Astrocyte (in vitro differentiated cells and primary cell): Measurements from ENCODE around the gene GSG1L. TPM values are rescaled to one million over a fixed set of nuclear protein-coding genes. Genes with fewer than 3 reads are reported as not detected.

Source experiments
- DNase-seq: peaks from one replicate; pipeline ENCODE4 v3.0.0-alpha.2; 2010; ENCODE audit warnings: low read depth
- FAIRE-seq: peaks from 2 replicates; lab custom pipeline; 2011; peaks lifted over from hg19 to GRCh38; lab: Jason Lieb, UNC
- H2AFZ ChIP-seq: 2 replicates; pipeline ENCODE4 v1.6.0; 2012; ENCODE audit warnings: low read depth, low read length, inconsistent platforms
- H3K27ac ChIP-seq: 2 replicates; pipeline ENCODE4 v1.5.1; 2011; ENCODE audit warnings: low read depth, low read length, inconsistent platforms
- H3K27me3 ChIP-seq: 2 replicates; pipeline ENCODE4 v1.6.0; 2011; ENCODE audit warnings: low read length, inconsistent platforms; ENCODE audit not compliant: insufficient read depth
- H3K36me3 ChIP-seq: 2 replicates; pipeline ENCODE4 v1.5.1; 2011; ENCODE audit warnings: low read length, inconsistent platforms; ENCODE audit not compliant: insufficient read depth
- H3K4me1 ChIP-seq: 2 replicates; pipeline ENCODE4 v1.5.1; 2011; ENCODE audit warnings: low read length, inconsistent platforms; ENCODE audit not compliant: insufficient read depth
- H3K4me2 ChIP-seq: 2 replicates; pipeline ENCODE4 v1.6.0; 2012; ENCODE audit warnings: low read length, inconsistent platforms
- H3K4me3 ChIP-seq: 2 replicates; pipeline ENCODE4 v1.5.1; 2011; ENCODE audit warnings: low read depth, mild to moderate bottlenecking, low read length, inconsistent platforms; ENCODE audit not compliant: insufficient read depth
- H3K79me2 ChIP-seq: 2 replicates; pipeline ENCODE4 v1.6.0; 2012; ENCODE audit warnings: mild to moderate bottlenecking, low read length, inconsistent platforms; ENCODE audit not compliant: insufficient read depth
- H3K9ac ChIP-seq: 2 replicates; pipeline ENCODE4 v1.6.0; 2012; ENCODE audit warnings: mild to moderate bottlenecking, low read length, inconsistent platforms
- H3K9me3 ChIP-seq: 2 replicates; pipeline ENCODE4 v1.5.1; 2012; ENCODE audit warnings: low read depth, mild to moderate bottlenecking, low read length, inconsistent platforms; ENCODE audit not compliant: insufficient read depth
- H4K20me1 ChIP-seq: 2 replicates; pipeline ENCODE4 v1.6.0; 2012; ENCODE audit warnings: low read length, inconsistent platforms; ENCODE audit not compliant: insufficient read depth
- H3K27ac Mint-ChIP-seq: one replicate; pipeline ENCODE4 v1.8.0; 2021; ENCODE audit warnings: mild to moderate bottlenecking, mixed read lengths; ENCODE audit not compliant: unreplicated experiment
- H3K27me3 Mint-ChIP-seq: one replicate; pipeline ENCODE4 v1.8.0; 2021; ENCODE audit warnings: low read depth, mixed read lengths; ENCODE audit not compliant: unreplicated experiment
- H3K36me3 Mint-ChIP-seq: one replicate; pipeline ENCODE4 v1.8.0; 2021; ENCODE audit warnings: low read depth, mixed read lengths; ENCODE audit not compliant: unreplicated experiment
- H3K4me1 Mint-ChIP-seq: one replicate; pipeline ENCODE4 v1.8.0; 2021; ENCODE audit warnings: low read depth, mixed read lengths; ENCODE audit not compliant: unreplicated experiment
- H3K4me3 Mint-ChIP-seq: one replicate; pipeline ENCODE4 v1.8.0; 2021; ENCODE audit warnings: mild to moderate bottlenecking, moderate library complexity, mixed read lengths; ENCODE audit not compliant: unreplicated experiment
- H3K9me3 Mint-ChIP-seq: one replicate; pipeline ENCODE4 v1.8.0; 2021; ENCODE audit warnings: mild to moderate bottlenecking, mixed read lengths; ENCODE audit not compliant: unreplicated experiment
- EZH2 ChIP-seq: IDR thresholded peaks from 2 replicates; pipeline ENCODE4 v1.6.1; 2012; ENCODE audit warnings: mild to moderate bottlenecking, low read length, inconsistent platforms; ENCODE audit not compliant: insufficient read depth
- total RNA-seq: library from RNA; stranded (reverse); gene quantifications from 2 replicates; pipeline ENCODE4 v1.2.1, GENCODE V29; 2021
- TF ChIP-seq, protein P1 (sequence below): IDR thresholded peaks from 2 replicates; pipeline ENCODE4 v1.5.1; 2011; ENCODE audit warnings: low read depth, mild to moderate bottlenecking, inconsistent platforms, low read length, moderate library complexity; ENCODE audit not compliant: insufficient read depth

Gene GSG1L
- total RNA-seq, 1 donor from 2014 or later, result not detected

DNA sequence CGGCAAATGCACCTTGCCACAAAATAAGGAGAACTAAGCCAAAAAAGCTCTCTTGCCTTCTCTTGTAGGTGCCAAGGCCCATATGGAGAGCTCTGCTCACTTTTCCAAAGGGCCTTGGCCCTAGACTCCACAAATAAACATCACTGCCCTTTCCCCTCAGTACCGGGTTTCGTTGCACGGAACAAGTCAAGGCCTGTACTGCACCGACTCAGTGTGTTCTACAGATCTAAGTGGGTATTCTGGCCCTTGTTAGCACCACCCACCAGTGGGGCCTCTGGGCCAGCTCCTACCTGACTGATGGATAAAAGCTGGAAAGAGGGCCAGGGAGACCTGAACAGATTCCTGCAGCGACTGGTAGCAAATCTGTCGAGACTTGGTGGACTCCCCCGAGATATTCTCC lies 43.7 kb upstream of the GSG1L start:
- no peak for DNase-seq
- Mint-ChIP-seq H3K36me3 (peaks cover 26% of the 10 kb centered on the region), H3K9me3 (no peaks in the 10 kb centered on the region), H3K4me1 (no peaks in the 10 kb centered on the region), H3K27ac (no peak overlapping the region), H3K4me3 (no peak overlapping the region), H3K27me3 (no peaks in the 10 kb centered on the region)
- Histone ChIP-seq H3K9ac (no peak overlapping the region), H4K20me1 (peaks cover 51% of the 10 kb centered on the region), H3K4me1 (no peaks in the 10 kb centered on the region), H3K9me3 (no peaks in the 10 kb centered on the region), H3K4me3 (no peak overlapping the region), H3K79me2 (peaks cover 16% of the 10 kb centered on the region), H3K27me3 (no peaks in the 10 kb centered on the region), H3K4me2 (no peak overlapping the region), H3K27ac (no peak overlapping the region), H2AFZ (no peak overlapping the region), H3K36me3 (peaks cover 55% of the 10 kb centered on the region)
- no peak for FAIRE-seq
- TF ChIP-seq EZH2, result no peak
- TF ChIP-seq, protein P1, sequence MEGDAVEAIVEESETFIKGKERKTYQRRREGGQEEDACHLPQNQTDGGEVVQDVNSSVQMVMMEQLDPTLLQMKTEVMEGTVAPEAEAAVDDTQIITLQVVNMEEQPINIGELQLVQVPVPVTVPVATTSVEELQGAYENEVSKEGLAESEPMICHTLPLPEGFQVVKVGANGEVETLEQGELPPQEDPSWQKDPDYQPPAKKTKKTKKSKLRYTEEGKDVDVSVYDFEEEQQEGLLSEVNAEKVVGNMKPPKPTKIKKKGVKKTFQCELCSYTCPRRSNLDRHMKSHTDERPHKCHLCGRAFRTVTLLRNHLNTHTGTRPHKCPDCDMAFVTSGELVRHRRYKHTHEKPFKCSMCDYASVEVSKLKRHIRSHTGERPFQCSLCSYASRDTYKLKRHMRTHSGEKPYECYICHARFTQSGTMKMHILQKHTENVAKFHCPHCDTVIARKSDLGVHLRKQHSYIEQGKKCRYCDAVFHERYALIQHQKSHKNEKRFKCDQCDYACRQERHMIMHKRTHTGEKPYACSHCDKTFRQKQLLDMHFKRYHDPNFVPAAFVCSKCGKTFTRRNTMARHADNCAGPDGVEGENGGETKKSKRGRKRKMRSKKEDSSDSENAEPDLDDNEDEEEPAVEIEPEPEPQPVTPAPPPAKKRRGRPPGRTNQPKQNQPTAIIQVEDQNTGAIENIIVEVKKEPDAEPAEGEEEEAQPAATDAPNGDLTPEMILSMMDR, result no peak

DNA sequence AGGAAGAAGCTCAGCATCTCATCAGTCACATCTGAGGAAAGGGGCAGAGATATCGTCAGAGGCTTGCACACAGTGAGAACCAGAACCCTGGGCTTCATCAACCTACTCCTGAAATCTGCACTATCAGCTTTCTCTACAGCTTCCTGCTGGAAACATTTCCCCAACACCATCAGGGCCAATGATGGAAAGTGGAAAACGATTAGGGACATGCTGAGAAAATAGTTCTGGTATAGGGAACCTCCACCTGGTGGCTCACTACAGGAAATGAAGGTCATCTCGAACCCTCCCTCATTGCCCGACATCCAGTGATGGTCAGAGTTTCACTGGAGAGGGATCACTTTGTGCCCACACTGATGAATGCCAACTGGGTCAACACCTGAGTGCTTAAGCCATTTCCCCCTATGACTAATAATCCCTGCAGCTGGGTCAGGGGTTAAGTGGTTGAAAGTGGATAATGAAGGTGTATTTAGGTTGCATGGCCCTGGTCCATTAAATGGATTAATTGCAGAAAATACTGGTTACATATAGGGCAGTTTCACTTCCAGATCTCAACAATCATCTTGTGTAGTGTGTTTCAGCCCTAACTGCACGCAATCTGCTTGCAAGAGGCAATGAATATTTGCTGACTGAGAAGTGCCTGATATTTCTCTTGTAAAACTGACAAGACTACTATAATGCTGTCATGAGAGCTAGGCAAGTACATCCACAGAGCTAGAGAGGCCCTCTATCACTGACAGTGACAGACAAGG lies 43.1 kb upstream of the GSG1L start:
- Mint-ChIP-seq H3K27ac (no peak overlapping the region), H3K4me3 (no peak overlapping the region), H3K27me3 (no peaks in the 10 kb centered on the region), H3K36me3 (peaks cover 30% of the 10 kb centered on the region), H3K4me1 (no peaks in the 10 kb centered on the region), H3K9me3 (no peaks in the 10 kb centered on the region)
- no peak overlapping the region for H3K4me3 ChIP-seq
- H3K79me2 ChIP-seq, result peaks cover 16% of the 10 kb centered on the region
- H3K4me1 ChIP-seq, result no peaks in the 10 kb centered on the region
- H3K27ac ChIP-seq, result no peak overlapping the region
- FAIRE-seq (no peak), DNase-seq (no peak)
- H4K20me1 ChIP-seq, result peaks cover 57% of the 10 kb centered on the region
- H3K9me3 ChIP-seq, result no peaks in the 10 kb centered on the region
- H2AFZ ChIP-seq, result no peak overlapping the region
- no peak overlapping the region for H3K4me2 ChIP-seq
- no peak overlapping the region for H3K9ac ChIP-seq
- H3K27me3 ChIP-seq, result no peaks in the 10 kb centered on the region
- peaks cover 60% of the 10 kb centered on the region for H3K36me3 ChIP-seq
- no peak for TF ChIP-seq EZH2
- TF ChIP-seq, protein P1, result no peak

DNA sequence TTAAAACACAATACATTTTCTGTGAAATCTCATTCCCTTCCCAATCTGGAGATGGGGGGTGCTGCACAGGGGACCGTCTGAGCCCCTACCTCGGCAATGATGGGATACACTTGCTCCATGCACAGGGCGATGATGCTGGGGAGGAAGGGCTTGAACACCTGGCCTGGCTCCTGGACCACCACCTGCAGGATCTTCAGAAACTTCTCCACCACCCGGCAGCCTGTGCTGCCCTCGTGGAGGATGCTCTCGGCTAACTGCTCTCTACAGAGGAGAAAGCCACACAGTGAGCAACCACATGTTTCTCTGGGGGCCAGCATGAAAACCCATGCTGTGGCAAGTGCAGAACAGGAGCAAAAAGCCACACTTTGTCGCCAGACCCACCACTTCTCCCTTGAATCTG lies 42.4 kb upstream of the GSG1L start:
- H4K20me1 ChIP-seq, result peaks cover 57% of the 10 kb centered on the region
- peaks cover 62% of the 10 kb centered on the region for H3K36me3 ChIP-seq
- FAIRE-seq, result no peak

More for the DNA sequence above, 42.4 kb upstream of the GSG1L start:
- H3K27me3 Mint-ChIP-seq, result no peaks in the 10 kb centered on the region
- Histone ChIP-seq H3K27ac (no peak overlapping the region), H3K4me2 (no peak overlapping the region), H3K27me3 (no peaks in the 10 kb centered on the region), H3K79me2 (peaks cover 16% of the 10 kb centered on the region), H3K9ac (no peak overlapping the region), H3K9me3 (no peaks in the 10 kb centered on the region), H3K4me1 (no peaks in the 10 kb centered on the region), H3K4me3 (no peak overlapping the region), H2AFZ (no peak overlapping the region)
- H3K4me3 Mint-ChIP-seq, result no peak overlapping the region
- H3K36me3 Mint-ChIP-seq, result peaks cover 34% of the 10 kb centered on the region
- no peaks in the 10 kb centered on the region for H3K4me1 Mint-ChIP-seq
- no peaks in the 10 kb centered on the region for H3K9me3 Mint-ChIP-seq
- TF ChIP-seq, protein P1, result no peak
- no peak for TF ChIP-seq EZH2
- no peak for DNase-seq
- H3K27ac Mint-ChIP-seq, result no peak overlapping the region
